IMR-90 (cell line): Measurements from ENCODE around the gene MAP7D1.

ENCODE experiments used
- CEBPB ChIP-seq: IDR thresholded peaks from 2 replicates; pipeline ENCODE4 v1.6.1; 2012; ENCODE audit warnings: low read depth, low read length, improper control_type of control experiment
- CHD1 ChIP-seq: IDR thresholded peaks from 2 replicates; pipeline ENCODE4 v1.6.1; 2012; ENCODE audit warnings: low read depth, low read length, improper control_type of control experiment
- FOS ChIP-seq: fragments of 150-350 bp; IDR thresholded peaks from 2 replicates; pipeline ENCODE4 v1.6.1; 2016; ENCODE audit warnings: low read depth, low read length
- MAZ ChIP-seq: IDR thresholded peaks from 2 replicates; pipeline ENCODE4 v1.6.1; 2012; ENCODE audit warnings: low read depth, mild to moderate bottlenecking, low read length, improper control_type of control experiment, moderate library complexity, borderline replicate concordance
- POLR2A ChIP-seq: IDR thresholded peaks from 2 replicates; pipeline ENCODE4 v1.6.1; 2012; ENCODE audit warnings: mild to moderate bottlenecking, low read depth, low read length
- SMC3 ChIP-seq: fragments of 150-350 bp; IDR thresholded peaks from 2 replicates; pipeline ENCODE4 v1.6.1; 2016; ENCODE audit warnings: low read depth, mild to moderate bottlenecking, antibody characterized with exemption, low read length, moderate library complexity
- TF ChIP-seq, protein P1 (sequence below): conservative IDR thresholded peaks from 2 replicates; pipeline ENCODE4 v1.5.1; 2012; ENCODE audit warnings: mild to moderate bottlenecking, low read depth, low read length, improper control_type of control experiment
- TF ChIP-seq, protein P2 (sequence below): fragments of 150-350 bp; IDR thresholded peaks from 2 replicates; pipeline ENCODE4 v1.6.1; 2017; ENCODE audit warnings: mild to moderate bottlenecking, antibody characterized with exemption, low read length, low read depth
- TF ChIP-seq, protein P3 (sequence below): fragments of 150-350 bp; IDR thresholded peaks from 2 replicates; pipeline ENCODE4 v1.6.1; 2016; ENCODE audit warnings: low read depth, mild to moderate bottlenecking, low read length, moderate library complexity, borderline replicate concordance

DNA sequence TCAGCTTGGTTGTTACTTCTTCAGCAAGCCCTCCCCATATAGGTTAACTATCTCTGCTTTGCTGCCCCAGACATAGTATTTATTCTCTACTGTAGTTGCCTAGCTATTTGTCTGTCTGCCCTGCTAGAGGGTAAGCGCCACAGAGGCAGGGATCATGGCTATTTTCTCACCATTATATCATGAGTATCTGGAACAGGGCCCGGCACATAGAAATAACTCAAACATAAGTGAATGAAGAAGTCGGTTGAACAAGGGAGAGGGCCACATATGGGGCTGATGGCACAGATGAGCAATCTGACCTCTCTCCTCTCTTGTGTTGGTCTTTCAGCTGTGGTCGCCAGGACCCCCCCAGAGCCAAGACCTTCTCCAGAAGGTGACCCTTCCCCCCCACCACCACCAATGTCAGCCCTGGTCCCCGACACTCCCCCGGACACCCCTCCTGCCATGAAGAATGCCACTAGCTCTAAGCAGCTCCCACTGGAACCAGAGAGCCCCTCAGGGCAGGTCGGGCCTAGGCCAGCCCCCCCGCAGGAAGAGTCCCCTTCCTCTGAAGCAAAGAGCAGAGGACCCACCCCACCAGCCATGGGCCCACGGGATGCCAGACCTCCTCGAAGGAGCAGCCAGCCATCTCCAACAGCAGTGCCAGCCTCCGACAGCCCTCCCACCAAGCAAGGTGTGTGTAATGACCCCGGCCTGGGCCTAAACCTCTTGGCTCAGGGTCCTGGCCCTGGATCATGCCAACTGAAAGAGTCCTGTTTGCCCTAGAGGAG lies 14.9 kb downstream of the MAP7D1 start:
- TF ChIP-seq, protein P1, sequence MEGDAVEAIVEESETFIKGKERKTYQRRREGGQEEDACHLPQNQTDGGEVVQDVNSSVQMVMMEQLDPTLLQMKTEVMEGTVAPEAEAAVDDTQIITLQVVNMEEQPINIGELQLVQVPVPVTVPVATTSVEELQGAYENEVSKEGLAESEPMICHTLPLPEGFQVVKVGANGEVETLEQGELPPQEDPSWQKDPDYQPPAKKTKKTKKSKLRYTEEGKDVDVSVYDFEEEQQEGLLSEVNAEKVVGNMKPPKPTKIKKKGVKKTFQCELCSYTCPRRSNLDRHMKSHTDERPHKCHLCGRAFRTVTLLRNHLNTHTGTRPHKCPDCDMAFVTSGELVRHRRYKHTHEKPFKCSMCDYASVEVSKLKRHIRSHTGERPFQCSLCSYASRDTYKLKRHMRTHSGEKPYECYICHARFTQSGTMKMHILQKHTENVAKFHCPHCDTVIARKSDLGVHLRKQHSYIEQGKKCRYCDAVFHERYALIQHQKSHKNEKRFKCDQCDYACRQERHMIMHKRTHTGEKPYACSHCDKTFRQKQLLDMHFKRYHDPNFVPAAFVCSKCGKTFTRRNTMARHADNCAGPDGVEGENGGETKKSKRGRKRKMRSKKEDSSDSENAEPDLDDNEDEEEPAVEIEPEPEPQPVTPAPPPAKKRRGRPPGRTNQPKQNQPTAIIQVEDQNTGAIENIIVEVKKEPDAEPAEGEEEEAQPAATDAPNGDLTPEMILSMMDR = no peak
- TF ChIP-seq POLR2A (no peak), FOS (no peak), MAZ (no peak), SMC3 (no peak), CEBPB (no peak), CHD1 (no peak)
- TF ChIP-seq, protein P2, sequence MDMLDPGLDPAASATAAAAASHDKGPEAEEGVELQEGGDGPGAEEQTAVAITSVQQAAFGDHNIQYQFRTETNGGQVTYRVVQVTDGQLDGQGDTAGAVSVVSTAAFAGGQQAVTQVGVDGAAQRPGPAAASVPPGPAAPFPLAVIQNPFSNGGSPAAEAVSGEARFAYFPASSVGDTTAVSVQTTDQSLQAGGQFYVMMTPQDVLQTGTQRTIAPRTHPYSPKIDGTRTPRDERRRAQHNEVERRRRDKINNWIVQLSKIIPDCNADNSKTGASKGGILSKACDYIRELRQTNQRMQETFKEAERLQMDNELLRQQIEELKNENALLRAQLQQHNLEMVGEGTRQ = no peak
- TF ChIP-seq, protein P3, sequence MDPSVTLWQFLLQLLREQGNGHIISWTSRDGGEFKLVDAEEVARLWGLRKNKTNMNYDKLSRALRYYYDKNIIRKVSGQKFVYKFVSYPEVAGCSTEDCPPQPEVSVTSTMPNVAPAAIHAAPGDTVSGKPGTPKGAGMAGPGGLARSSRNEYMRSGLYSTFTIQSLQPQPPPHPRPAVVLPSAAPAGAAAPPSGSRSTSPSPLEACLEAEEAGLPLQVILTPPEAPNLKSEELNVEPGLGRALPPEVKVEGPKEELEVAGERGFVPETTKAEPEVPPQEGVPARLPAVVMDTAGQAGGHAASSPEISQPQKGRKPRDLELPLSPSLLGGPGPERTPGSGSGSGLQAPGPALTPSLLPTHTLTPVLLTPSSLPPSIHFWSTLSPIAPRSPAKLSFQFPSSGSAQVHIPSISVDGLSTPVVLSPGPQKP = no peak
